K562 (cell line): ENCODE measurements around the gene DCUN1D2. TPM values are rescaled to one million over a fixed set of nuclear protein-coding genes. Genes with fewer than 3 reads are reported as not detected.

Experiments
- CHD1 ChIP-seq: fragments of 200-600 bp; sonication (generic); IDR thresholded peaks from one replicate; pipeline ENCODE4 v1.6.1; 2012; ENCODE audit warnings: mild to moderate bottlenecking, moderate library complexity, low read length, inconsistent platforms
- HDAC2 ChIP-seq: fragments of 450-650 bp; IDR thresholded peaks from 2 replicates; pipeline ENCODE4 v1.6.1; 2016; ENCODE audit warnings: mild to moderate bottlenecking
- PTBP1 ChIP-seq: fragments of 200-400 bp; formaldehyde crosslinking; IDR thresholded peaks from 2 replicates; pipeline ENCODE4 v1.6.1; 2017; ENCODE audit warnings: low read depth, low read length
- SNRNP70 ChIP-seq: fragments of 200-400 bp; formaldehyde crosslinking; optimal IDR thresholded peaks from 2 replicates; pipeline ENCODE3; 2017; ENCODE audit warnings: low read depth, low read length
- SRSF9 ChIP-seq: fragments of 200-400 bp; formaldehyde crosslinking; IDR thresholded peaks from 2 replicates; pipeline ENCODE4 v1.6.1; 2017; ENCODE audit warnings: low read depth, low read length, borderline replicate concordance
- ZNF551 ChIP-seq: fragments of 250-450 bp; sonication (Bioruptor Pico); IDR thresholded peaks from 2 replicates; pipeline ENCODE4 v1.5.0; 2021; ENCODE audit warnings: mild to moderate bottlenecking, moderate library complexity
- ZNF699 ChIP-seq: fragments of 250-450 bp; sonication (Bioruptor Pico); IDR thresholded peaks from 2 replicates; pipeline ENCODE4 v1.8.0; 2021; ENCODE audit warnings: mild to moderate bottlenecking, moderate library complexity; ENCODE audit not compliant: insufficient replicate concordance
- polyA plus RNA-seq, 8 experiments: library from polyadenylated mRNA; depleted of rRNA in 4 of 8; stranded (reverse) in 5 of 8; unstranded in 3 of 8; fragments of >200 nt; fragmentation: Nextera tagmentation in 2 of 8; fragmentation: Illumina TruSeq in 1 of 8; extraction: Ambion mirVana in 2 of 8; extraction: Trizol in 1 of 8; gene quantifications; 2 replicates each; pipeline versions ENCODE4 v1.2.1 to v1.2.3, GENCODE V29; 2011 to 2014; ENCODE audit warnings: inconsistent platforms in 1 of 8, missing spikeins in 1 of 8
- total RNA-seq, 7 experiments: library from RNA; depleted of rRNA in 6 of 7; stranded (reverse); fragments of >200 nt in 6 of 7; fragmentation: Illumina TruSeq in 2 of 7; extraction: Trizol in 2 of 7; gene quantifications; 2 replicates each; pipeline versions ENCODE4 v1.2.1 to v1.2.3, GENCODE V29; 2011 to 2021; ENCODE audit warnings: low replicate concordance in 1 of 7
- TF ChIP-seq, protein P1 (sequence below): fragments of 450-650 bp; IDR thresholded peaks from 2 replicates; pipeline ENCODE4 v1.6.1; 2017; ENCODE audit warnings: antibody characterized with exemption, mild to moderate bottlenecking

Gene DCUN1D2
- total and polyA plus RNA-seq, 9 of the 15 experiments (the other 6 are each of a cell fraction or from before 2014, with no cell fraction given), result 2.1 to 16.8 (median 11.1) TPM

GRCh38 chr13:113430378-113431110 is 60.0 kb downstream of the DCUN1D2 start (continued):
- TF ChIP-seq, protein P1, sequence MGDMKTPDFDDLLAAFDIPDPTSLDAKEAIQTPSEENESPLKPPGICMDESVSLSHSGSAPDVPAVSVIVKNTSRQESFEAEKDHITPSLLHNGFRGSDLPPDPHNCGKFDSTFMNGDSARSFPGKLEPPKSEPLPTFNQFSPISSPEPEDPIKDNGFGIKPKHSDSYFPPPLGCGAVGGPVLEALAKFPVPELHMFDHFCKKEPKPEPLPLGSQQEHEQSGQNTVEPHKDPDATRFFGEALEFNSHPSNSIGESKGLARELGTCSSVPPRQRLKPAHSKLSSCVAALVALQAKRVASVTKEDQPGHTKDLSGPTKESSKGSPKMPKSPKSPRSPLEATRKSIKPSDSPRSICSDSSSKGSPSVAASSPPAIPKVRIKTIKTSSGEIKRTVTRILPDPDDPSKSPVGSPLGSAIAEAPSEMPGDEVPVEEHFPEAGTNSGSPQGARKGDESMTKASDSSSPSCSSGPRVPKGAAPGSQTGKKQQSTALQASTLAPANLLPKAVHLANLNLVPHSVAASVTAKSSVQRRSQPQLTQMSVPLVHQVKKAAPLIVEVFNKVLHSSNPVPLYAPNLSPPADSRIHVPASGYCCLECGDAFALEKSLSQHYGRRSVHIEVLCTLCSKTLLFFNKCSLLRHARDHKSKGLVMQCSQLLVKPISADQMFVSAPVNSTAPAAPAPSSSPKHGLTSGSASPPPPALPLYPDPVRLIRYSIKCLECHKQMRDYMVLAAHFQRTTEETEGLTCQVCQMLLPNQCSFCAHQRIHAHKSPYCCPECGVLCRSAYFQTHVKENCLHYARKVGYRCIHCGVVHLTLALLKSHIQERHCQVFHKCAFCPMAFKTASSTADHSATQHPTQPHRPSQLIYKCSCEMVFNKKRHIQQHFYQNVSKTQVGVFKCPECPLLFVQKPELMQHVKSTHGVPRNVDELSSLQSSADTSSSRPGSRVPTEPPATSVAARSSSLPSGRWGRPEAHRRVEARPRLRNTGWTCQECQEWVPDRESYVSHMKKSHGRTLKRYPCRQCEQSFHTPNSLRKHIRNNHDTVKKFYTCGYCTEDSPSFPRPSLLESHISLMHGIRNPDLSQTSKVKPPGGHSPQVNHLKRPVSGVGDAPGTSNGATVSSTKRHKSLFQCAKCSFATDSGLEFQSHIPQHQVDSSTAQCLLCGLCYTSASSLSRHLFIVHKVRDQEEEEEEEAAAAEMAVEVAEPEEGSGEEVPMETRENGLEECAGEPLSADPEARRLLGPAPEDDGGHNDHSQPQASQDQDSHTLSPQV, result no peak
- no peak for TF ChIP-seq PTBP1
- no peak for TF ChIP-seq ZNF699
- no peak for TF ChIP-seq ZNF551 (CRISPR knock-in tag)
- TF ChIP-seq SRSF9, result no peak
- no peak for TF ChIP-seq CHD1
- TF ChIP-seq SNRNP70, result no peak
- TF ChIP-seq HDAC2, result no peak
